MM.1S (cell line): Measurements from ENCODE around the gene SYNCRIP.

ENCODE experiments used
- EZH2 ChIP-seq: fragments of 300-600 bp; sonication (generic); optimal IDR thresholded peaks from 2 replicates; pipeline ENCODE3; 2017; ENCODE audit warnings: low read depth, mild to moderate bottlenecking, antibody characterized with exemption, low read length, mixed read lengths
- TF ChIP-seq, protein P1 (sequence below): fragments of 300-600 bp; sonication (generic); IDR thresholded peaks from 2 replicates; pipeline ENCODE4 v1.5.1; 2016; ENCODE audit warnings: antibody characterized with exemption, low read length, mixed read lengths

DNA sequence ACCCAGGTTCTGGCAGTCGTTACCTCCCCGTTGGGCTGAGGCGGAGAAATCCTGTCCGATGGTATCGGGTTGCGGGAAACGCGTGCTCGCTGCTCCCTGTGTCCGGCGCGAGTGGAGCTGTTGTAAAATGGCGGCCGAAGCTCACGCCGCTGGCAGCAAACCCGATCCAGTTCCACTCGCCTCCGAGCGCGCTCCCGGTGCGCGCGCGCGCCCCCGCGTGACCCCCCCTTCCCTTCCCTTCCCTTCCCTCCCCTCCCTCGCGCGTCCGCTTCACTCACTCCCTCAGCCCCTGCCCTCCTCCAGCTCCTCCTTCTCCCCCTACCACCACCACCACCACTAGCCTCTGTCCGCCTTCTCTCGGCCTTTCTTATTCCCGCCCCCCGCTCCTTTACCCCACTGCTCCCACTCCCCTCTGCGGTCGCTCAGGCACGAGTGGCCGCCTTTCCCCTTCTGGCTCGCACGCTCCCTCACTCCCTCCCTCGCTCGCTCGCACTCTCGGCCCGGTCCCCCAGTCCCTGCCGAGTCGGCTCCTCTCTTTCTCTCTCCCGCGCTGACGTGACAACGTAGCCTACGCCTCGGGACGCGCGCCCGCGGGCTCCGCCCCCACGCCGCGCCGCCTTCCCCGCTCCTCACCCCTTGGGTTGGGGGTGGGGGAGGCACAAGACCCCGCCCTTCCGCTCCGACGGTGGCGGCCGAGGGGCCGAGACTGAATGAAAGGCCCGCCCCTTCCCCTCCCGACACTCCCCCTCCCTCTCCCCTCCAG lies at the start of gene SYNCRIP:
- TF ChIP-seq, protein P1, sequence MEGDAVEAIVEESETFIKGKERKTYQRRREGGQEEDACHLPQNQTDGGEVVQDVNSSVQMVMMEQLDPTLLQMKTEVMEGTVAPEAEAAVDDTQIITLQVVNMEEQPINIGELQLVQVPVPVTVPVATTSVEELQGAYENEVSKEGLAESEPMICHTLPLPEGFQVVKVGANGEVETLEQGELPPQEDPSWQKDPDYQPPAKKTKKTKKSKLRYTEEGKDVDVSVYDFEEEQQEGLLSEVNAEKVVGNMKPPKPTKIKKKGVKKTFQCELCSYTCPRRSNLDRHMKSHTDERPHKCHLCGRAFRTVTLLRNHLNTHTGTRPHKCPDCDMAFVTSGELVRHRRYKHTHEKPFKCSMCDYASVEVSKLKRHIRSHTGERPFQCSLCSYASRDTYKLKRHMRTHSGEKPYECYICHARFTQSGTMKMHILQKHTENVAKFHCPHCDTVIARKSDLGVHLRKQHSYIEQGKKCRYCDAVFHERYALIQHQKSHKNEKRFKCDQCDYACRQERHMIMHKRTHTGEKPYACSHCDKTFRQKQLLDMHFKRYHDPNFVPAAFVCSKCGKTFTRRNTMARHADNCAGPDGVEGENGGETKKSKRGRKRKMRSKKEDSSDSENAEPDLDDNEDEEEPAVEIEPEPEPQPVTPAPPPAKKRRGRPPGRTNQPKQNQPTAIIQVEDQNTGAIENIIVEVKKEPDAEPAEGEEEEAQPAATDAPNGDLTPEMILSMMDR, result no peak
- TF ChIP-seq EZH2, result no peak
